ENCODE measurements around the gene EFCAB7.

EFCAB7 gene

GRCh38 chr1:63619558-63619957 is 96.2 kb downstream of the EFCAB7 start:
- H3K9me3 ChIP-seq (ENCODE audit: severe bottlenecking), result no peaks in the 10 kb centered on the region
- no peak overlapping the region for H3K4me3 ChIP-seq (ENCODE audit: low read depth, low read length)
- no peaks in the 10 kb centered on the region for H3K27me3 ChIP-seq (ENCODE audit: insufficient read depth, low read depth, severe bottlenecking)
- no peak overlapping the region for H3K27ac ChIP-seq
- no peaks in the 10 kb centered on the region for H3K36me3 ChIP-seq
- DNase-seq, result no peak
- TF ChIP-seq, protein P1, sequence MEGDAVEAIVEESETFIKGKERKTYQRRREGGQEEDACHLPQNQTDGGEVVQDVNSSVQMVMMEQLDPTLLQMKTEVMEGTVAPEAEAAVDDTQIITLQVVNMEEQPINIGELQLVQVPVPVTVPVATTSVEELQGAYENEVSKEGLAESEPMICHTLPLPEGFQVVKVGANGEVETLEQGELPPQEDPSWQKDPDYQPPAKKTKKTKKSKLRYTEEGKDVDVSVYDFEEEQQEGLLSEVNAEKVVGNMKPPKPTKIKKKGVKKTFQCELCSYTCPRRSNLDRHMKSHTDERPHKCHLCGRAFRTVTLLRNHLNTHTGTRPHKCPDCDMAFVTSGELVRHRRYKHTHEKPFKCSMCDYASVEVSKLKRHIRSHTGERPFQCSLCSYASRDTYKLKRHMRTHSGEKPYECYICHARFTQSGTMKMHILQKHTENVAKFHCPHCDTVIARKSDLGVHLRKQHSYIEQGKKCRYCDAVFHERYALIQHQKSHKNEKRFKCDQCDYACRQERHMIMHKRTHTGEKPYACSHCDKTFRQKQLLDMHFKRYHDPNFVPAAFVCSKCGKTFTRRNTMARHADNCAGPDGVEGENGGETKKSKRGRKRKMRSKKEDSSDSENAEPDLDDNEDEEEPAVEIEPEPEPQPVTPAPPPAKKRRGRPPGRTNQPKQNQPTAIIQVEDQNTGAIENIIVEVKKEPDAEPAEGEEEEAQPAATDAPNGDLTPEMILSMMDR (IDR thresholded peaks at IDR 0.05; ENCODE audit: low read depth, low read length), result no peak

DNA sequence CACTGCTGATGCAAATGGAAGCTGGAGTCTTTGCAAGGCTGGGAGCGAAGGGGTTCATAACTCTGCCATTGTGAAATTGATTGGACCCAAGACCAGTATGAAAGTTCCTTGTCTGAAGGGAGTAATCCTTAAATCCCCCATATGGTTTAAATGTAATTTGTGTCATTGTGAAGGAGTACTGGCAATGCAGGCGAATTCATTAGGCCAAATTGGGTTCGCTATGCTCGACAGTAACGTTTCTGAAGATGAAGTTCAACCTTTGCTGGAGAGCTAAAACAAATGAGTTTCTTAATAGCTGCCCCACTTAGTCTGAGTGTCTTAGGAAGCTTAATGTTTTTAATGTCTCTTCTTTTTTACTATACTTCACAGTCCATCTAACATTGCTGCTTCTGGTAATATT is 97.3 kb downstream of the EFCAB7 start:
- Histone ChIP-seq H3K27ac (peak overlapping the region; percentile 75), H3K27me3 (ENCODE audit: insufficient read depth, low read depth, severe bottlenecking) (no peaks in the 10 kb centered on the region), H3K36me3 (no peaks in the 10 kb centered on the region), H3K9me3 (ENCODE audit: severe bottlenecking) (no peaks in the 10 kb centered on the region), H3K4me3 (ENCODE audit: low read depth, low read length) (no peak overlapping the region)
- TF ChIP-seq, protein P1 (IDR thresholded peaks at IDR 0.05; ENCODE audit: low read depth, low read length), result no peak
- peak; percentile 63 for DNase-seq

GRCh38 chr1:63621075-63621474 is 97.8 kb downstream of the EFCAB7 start:
- TF ChIP-seq, protein P1 (IDR thresholded peaks at IDR 0.05; ENCODE audit: low read depth, low read length), result no peak
- no peak for DNase-seq
- no peaks in the 10 kb centered on the region for H3K9me3 ChIP-seq (ENCODE audit: severe bottlenecking)
- H3K4me3 ChIP-seq (ENCODE audit: low read depth, low read length), result no peak overlapping the region
- H3K36me3 ChIP-seq, result no peaks in the 10 kb centered on the region
- H3K27me3 ChIP-seq (ENCODE audit: insufficient read depth, low read depth, severe bottlenecking), result no peaks in the 10 kb centered on the region
- H3K27ac ChIP-seq, result peak overlapping the region; percentile 75

- DNase-seq, result no peak
- Histone ChIP-seq H3K27me3 (ENCODE audit: insufficient read depth, low read depth, severe bottlenecking) (no peaks in the 10 kb centered on the region), H3K36me3 (no peaks in the 10 kb centered on the region), H3K9me3 (ENCODE audit: severe bottlenecking) (no peaks in the 10 kb centered on the region), H3K27ac (peak overlapping the region; percentile 75), H3K4me3 (ENCODE audit: low read depth, low read length) (no peak overlapping the region)
- TF ChIP-seq, protein P1 (IDR thresholded peaks at IDR 0.05; ENCODE audit: low read depth, low read length), result no peak
Measured at GRCh38 chr1:63621698-63622097, 98.4 kb downstream of the EFCAB7 start.

All from WERI-Rb-1 (cell line).